Activated CD4-positive, CD25-positive, alpha-beta regulatory T cell treated with anti-CD3 and anti-CD28 coated beads, Interleukin-2, amount 50 U/mL, for 72 hours (primary cell): ENCODE results near the gene NRAP.

Experiments
- DNase-seq: peaks from one replicate; pipeline ENCODE4 v3.0.0; 2021

NRAP gene

DNA sequence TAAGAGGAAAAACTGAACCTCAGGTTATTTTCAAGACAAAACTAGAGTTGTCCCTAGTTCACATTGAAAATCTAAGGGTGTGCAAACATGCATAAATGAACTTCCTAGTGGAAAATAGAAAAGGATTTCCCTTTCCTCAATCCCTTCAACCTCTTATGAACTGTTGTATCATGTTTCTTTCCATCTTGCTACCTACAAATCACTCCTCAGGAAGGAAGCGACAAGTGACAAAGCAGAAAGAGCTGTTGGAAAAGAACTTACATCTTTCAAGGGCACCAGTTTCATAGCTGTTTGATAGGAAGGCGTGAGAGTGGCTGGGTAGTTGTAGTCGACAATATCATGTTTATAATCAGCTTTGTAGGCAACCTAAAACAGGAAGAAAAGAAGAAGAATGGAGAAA lies 23.9 kb downstream of the NRAP start:
- no peak for DNase-seq

DNA sequence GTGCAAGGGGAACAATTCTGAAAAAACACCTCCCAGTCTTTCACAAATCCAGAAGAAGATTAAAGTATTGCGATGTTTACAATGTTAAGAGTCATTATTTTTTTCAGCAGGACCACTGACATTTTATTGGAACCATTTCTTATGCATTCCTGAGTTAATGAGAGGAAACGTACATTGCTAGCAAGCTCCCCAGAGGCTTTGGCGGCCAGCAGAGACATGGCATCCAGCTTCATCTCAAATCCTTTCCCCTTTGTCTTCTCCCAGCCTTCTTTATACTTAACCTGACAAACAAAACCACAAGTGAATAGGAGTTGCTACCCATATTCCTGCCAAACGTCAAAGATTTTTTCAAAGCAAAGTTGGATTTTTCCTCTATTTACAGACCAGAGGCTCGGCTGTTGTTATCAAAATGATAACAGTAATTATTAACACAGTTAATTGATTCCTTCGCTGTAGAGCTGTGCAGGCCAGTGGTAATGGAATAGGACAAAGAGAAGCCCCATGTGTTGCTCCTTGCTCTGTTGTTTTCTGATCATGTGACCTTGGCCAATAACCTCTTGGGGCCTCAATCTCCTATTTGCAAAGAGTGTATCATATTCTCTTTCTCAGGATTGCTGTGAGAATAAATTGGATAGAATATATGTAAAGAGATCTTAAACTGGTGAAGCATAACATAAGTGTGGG lies 32.0 kb downstream of the NRAP start:
- no peak for DNase-seq

DNA sequence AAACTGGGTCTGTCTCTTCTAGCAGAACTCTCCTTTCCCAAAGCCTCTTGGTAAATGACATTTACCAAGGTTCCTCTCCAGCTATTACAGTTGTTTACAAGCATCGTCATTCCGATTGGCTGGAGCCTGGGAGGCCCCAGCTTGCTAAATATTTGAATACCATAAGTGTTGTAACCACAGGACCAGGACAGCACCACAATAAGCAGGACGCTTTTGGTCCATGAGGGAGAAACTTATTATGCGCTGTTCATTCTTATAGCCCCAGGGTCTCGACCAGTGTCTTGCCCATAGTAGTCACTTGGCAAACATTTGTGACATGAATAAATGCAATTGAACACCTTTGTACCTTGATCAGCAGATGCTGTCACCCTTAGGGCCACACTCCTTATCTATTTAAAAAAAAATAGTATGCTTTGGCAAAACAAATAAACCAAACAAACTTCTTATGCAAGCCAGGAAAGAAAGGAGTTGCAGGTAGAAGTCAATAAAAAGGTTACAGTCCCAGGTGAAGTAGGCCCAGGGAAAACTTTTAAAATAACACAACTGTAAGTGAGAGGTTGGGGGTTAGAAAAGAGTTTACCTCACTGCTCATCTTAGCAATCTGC lies 32.8 kb downstream of the NRAP start:
- no peak for DNase-seq

DNA sequence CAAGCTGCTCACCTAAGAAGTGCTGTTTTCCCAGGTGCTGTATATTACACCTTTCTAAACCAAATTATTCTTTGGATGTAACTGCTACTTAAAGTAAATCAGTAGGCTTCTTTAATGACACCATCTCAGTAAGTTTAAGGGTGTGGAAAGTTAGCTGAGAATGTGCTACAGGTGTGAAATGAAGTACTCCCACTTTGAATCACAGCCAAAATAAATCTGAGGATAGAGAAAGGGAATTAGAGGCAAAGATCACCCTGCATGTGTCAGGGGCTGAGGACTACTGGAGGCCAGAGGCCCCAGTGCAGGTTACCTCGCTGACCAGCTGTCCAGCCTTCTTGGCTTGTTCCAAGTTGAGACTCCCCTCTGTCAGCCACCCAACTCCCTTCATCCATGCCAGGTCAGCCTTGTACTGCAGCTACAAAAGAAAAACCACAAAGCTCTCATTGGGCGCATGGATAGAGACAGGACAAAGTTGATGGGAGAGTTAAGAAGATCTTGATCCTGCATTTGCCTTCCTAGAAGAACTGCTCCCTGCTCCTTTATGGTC lies 35.2 kb downstream of the NRAP start:
- no peak for DNase-seq

DNA sequence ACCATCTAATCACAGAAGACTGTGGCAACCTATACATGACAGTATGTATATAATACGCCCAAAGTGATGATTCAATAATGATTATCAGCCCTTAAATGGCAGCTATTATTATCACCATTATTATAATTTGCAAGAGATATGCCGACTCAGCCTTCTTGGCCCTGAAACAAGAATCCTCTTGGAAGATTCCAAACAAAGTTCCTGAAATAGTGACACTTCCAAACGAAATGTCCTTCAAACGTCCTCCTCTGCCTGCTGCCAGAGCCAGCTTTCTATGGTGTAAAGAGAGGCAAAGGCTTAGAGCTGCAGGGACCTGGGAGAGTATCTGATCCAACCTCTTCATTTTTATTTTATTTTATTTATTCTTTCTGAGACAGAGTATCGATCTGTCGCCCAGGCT lies 36.0 kb downstream of the NRAP start:
- DNase-seq = no peak

DNA sequence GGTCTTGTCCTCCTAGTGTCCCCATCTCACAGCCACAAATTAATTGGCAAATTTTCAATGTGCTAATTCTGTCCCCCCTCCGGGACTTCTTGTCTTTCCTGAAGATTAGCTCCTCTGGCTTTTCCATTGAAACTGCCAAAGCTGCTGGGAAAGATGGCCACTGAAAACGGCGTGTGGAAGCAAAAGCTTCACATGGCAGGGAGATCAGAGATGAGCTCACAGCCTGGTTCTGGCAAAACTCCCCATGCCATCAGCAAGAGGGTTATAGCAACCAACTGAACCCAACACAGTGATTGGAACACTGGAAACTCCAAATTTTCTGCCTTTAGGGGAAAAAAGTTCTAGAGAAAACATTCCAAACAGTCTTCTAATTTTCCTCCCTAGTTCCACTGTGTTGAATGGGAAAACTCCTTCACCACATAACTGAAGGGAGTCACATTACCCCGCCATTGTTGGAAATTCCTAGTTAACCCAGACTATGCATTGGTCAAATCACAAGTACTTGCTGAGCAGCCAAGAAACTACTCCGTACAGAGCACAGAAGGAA lies 37.0 kb downstream of the NRAP start:
- DNase-seq = no peak

DNA sequence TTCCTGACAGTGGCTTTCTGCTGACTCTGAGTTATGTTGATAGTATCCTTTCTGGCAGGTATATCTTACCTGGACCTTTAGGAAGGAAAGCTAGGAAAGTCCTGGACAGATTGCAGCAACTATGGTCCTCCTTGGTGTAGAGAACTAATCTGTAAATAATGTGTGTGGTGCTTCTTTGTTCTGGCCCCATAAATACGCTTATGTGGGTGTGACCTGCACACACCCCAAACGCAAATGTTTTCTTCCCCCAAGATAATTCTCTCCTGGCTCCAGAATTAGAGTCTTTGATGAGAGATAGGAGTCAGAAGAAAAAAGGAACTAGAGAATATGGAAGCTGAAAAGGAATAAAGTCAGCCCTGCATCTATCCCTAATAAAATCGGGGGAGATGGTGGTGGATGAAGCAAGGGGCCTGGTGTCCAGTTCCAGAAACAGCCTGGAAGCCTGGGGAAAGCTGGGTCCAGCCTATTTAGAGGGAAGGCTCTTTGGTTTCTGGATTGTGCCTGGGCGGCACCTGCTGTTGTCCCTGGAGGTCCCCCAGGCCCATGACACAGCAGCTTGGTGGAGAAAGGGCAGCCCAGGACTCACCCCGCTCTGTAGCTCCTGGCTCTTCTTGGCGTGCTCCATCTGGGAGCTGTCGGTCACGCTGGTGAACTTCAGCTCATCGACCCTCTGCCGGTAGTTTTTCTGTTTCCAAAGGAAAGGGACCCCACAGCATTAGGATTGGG lies 38.2 kb downstream of the NRAP start:
- no peak for DNase-seq

DNA sequence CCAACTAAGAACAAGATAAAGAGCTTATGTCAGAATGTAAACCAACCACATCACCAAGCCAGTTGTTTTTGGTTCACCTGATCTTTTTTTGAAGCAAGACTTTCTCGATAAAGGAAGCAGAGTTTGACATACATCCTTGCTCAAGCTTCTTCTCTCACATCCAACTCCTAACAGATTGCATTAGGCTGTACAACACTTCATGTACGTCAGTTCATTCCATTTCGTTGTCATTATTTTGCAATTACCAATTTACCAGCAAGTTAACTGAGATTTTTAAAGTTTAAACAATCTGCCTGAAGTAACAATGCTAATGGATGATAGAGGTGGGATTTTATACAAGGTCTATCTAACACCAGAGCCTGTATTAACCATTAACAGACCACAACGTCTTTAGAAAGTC lies 41.0 kb downstream of the NRAP start:
- no peak for DNase-seq

DNA sequence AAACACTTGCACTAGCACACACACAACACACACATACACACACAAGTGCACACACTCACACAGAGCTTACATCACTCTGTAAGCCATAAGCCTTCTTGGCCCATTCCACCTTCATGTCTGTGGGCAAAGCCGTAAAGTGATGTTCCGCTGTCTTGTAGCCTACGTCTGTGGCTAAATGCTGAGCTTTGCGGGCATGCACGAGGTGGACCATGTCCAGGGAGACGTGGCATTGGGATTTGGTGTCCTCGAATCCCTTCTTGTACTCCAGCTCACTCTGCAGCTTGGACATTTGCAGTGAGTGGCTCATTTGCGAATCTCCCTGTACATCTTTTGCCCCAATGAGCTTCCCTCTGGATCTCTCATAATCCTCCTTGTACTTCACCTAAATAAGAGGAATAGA lies 42.0 kb downstream of the NRAP start:
- no peak for DNase-seq

DNA sequence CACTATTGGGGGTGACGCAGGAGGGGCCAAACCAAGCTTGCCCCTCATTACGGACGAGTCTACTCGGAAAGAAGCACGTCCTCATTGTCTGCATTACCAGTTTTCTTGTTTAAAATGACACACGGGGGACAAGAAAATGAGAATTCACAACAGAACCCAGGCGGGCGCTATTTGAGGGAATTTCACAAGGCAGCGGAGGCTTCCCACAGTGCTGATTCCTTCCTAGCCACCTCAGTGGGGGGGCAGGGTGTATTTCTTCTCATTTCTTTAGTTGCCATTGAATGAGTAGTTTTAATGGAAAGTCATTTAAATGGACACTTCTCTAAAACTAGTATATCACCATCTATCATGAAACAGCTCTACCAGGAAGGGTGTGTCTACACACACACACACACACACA lies 42.9 kb downstream of the NRAP start:
- DNase-seq = no peak

DNA sequence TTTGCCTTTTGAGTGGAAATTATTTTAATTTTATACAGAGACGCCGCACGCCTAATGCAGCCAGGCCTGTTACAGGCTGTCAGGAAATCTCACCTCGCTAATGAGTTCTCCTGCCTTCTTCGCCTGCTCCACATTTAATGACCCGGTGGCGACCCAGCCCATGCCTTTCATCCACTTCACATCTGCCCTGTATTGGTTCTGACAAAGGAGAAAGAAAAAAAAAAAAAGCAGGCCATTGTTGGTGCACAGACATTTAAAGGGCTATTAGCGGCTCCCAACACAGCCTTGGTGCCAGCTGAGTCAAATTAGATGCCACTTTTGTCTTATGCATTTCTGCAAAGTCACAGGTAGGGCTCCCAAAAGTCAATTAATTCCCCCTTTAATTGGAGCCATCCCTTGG lies 43.3 kb downstream of the NRAP start:
- no peak for DNase-seq

DNA sequence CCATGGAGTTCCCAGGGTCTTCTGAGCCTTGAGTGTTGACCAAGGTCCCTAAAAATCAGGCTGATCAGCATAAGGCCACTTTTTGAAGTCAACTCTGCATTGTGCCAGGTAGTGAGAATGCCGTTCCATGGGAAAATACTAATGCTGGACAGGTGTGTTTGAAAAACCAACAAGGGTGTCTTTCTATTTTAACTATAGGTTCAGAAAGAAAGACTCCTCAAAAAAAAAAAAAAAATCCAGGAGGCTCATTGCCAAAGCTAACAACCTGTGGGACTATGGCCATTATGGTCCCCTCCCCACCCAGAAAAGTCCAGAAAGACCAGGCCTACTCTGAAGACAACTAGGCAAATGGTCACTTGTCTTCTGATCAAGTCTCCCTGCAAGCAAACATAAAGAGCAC lies 44.4 kb downstream of the NRAP start:
- DNase-seq = no peak

DNA sequence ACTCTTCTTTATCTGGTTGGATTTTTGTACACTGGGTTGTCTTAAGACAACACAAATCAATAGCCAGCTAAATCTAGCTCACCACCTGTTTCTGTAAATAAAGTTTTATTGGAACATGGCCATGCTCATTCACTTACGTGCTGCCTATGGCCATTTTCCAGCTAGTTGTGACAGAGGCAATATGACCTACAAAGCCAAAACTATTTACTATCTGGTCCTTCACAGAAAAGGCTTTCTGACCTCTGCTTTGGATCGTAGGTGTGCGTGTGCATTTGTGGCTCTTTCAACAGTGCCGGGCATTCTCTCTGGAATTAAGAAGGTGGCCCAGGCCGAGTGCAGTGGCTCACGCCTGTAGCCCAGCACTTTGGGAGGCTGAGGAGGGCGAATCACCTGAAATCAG lies 45.5 kb downstream of the NRAP start:
- DNase-seq = no peak

DNA sequence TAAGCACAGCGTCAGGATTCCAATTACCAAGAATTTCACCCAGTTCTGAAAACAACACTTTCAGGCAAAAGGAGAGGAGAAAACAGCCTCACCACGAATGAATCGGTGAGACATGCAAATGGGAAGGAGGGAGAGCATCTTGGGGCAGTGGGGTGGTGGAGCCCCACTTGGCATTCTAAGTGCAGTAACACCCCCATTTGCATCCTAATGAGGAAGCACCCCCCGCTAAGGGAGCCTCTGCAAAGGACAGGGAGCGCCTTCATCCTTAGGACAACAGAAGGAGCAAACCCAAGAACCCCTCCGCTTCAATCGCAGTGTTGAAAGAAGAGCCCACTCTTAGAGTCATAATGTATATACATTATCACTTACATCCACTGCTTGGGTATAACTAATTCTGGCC lies 46.8 kb downstream of the NRAP start:
- DNase-seq = no peak

DNA sequence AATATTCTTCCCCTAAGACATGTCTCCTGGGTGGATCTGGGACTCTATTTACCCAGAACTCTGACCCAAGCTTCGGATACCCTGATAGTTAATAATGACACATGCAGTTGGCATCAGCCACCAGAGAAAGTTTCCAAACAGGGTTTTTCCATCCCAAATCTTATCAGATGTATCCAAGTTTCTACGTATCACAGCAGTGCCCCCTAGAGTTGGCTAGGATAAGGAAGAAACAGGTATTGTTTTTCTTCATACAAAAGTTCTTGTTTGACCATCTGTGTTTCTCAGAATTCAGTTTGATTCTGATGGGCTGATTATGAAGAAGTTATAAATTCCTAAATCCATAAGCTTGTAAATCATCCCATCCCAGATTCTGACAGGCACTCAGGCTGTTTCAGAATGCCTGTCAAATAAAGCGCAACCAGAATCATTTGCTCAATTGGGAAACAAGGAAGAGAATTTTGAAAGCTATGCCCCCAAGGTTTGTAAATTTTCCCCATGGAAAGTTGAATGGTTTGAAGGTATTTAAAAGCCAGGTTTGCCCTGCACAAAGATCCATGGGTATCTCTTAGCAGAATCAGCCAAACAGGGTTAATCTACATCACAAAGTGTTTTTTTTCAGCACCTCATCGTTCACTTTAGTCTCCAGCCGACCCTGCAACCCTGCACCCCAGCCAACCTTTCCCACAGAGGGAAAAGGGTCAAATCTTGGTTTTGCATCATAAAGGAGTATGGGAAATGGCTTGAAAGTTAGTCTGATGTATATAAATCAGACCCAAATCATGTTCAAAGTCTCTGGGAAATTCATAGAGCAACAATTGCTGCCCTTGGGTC lies 47.4 kb downstream of the NRAP start:
- no peak for DNase-seq

DNA sequence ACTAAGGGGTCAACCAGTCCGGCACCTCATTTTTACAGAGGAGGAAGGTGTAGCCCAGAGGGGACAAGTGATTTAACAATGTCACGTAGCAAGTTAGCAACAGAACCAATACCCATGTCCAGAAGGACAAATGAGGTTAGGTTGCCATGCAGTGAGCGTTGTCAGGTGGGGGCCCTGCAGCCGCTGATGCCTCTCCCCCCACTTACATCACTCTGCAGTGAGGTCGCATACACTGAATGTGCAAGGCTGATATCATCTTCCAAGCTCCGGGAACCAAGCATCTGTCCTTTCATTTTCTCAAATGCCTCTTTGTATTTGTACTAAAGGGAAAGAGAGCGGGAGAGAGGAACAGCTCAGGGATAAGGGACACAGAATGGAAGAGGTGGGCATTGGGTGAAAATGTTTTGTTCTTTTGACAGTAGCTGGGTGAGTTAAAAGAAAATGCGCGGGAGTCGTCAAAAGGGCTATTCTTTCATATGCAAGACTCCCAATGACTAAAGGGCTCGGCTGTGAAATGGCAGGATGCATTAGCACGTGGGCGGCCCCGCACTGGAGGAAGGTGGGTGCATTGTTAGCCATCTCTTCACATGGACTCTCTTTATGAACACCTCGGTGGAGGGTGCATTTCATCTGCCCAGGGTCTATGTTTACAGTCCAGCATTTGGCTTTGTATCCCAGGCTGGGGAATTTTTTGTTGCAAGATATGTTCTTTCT lies 49.7 kb downstream of the NRAP start:
- no peak for DNase-seq

DNA sequence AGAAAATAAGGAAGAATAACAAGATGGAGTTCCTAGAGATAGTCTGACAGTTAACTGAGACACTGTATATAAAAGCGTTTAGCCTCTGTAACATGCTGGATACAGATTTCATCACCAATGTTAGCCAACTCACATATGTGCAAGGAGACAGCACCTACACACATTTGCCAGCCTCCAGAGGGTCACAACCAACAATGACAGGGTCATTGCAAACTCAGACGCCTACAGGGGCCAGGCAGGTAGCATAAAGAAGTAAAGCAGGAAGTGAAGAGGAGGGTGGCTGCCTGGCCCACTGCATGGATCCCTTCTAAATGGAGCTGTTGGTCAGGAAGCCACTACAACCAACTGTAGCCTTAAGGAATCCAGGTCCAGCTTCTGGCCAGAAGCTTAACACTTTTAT lies 50.4 kb downstream of the NRAP start:
- DNase-seq = no peak

DNA sequence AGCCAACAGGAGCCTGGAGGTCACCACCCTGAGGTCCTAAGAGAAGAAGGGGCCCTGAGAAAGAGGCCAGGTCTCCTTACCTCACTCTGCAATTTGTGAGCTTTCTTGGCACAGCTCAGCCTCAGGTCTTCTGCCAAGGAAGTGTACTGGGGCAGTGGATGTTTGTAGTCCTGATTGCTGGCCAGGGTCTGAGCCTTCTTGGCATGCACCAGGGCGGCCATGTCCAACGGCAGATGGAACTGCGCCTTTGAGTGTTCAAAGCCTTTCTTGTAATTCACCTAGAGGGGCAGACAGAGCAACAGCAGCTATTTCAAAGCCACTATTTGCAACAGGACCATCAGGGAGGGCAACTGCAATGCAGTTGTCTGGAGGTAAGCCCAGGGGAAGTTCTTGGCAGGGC lies 51.7 kb downstream of the NRAP start:
- no peak for DNase-seq

DNA sequence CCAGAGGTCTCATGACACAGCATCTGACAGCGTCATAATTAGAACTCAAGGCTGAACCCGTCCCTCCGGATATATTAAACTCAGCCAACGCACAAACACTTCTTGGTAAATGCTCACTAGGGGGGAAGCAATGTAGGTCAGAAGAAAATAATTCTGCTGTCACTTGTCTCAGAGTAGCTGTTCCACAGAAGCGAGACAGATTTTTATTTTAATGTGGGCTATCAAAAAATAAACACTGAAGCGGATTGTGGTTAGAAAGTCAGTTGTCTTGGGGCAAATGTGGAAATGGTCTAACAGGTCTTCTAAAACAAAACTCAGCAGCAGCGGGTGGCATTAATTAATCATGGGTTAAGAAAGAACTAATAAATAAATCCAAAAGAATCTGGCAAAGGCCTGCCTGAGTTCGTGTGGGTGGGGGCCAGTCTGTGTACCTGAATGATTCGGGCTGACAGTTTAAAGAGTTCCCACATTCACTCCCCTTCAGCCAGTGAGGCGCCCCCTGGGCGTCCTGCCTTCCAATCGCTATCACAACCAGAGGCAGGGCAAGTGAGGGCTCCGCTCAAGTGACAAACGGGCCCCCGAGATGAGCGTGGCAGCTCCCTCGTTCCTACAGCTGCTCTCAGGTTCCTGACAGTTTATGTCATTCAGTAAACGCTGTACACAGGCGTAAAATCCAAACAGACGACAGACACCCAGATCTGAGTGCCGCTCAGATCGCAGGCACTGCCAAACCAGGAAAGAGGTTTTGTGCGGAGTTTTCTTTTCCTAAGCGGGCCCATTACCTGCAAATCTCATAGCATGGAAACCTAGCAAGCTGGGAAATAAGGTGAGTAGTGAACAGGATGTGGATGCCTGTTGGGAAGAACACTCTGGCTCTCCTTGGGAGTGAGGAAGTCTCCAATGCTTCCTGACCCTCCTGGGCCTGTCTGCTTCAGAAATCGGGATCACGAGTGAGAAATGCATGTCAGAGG lies 52.9 kb downstream of the NRAP start:
- DNase-seq = no peak

DNA sequence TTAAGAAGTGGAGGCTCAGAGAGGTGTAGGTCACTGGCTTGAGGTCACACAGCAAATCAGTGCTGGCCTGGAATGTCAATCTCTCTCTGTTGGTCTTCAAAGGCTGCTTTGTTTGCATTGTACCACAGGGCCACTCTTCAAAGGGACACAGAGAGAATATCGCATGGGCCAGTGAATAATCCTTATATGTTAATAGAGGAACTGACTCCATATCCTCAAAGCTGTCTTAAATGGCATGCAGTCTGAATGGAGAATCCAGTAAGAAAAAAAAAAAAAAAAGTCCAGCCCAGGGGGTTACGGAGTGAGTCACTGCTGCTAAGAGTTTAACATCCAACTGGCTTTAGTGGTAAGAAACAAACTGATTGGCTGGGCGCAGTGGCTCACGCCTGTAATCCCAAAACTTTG lies 54.1 kb downstream of the NRAP start:
- DNase-seq = no peak
